HepG2 (cell line): ENCODE data around the gene SNAI3. TPM values are rescaled to one million over a fixed set of nuclear protein-coding genes. Genes with fewer than 3 reads are reported as not detected.
A peak's percentile ranks its signal among the peaks of the same experiment; 100 is the strongest.

Experiments used
- CEBPB ChIP-seq: IDR thresholded peaks from 2 replicates; pipeline ENCODE4 v1.6.1; 2011; ENCODE audit warnings: low read depth, low read length, improper control_type of control experiment, borderline replicate concordance
- GABPA ChIP-seq, 2 experiments: IDR thresholded peaks; 2 replicates each; pipeline ENCODE4 v1.6.1; 2011 to 2016; ENCODE audit warnings: low read depth in 2 of 2, low read length in 1 of 2, missing biosample characterization in 1 of 2, missing genetic modification characterization in 1 of 2
- HOXA3 ChIP-seq: sonication (generic); formaldehyde crosslinking; IDR thresholded peaks from 2 replicates; pipeline ENCODE4 v1.5.0; 2020; ENCODE audit warnings: missing genetic modification reagents
- KLF13 ChIP-seq: sonication (generic); formaldehyde crosslinking; IDR thresholded peaks from 2 replicates; pipeline ENCODE4 v1.4.0; 2020; ENCODE audit warnings: mild to moderate bottlenecking, missing genetic modification reagents
- MYC ChIP-seq: sonication (generic); formaldehyde crosslinking; IDR thresholded peaks from 2 replicates; pipeline ENCODE4 v1.9.0; 2021; ENCODE audit warnings: missing genetic modification reagents, borderline replicate concordance
- NCOA2 ChIP-seq: sonication (generic); formaldehyde crosslinking; IDR thresholded peaks from 2 replicates; pipeline ENCODE4 v1.8.0; 2022; ENCODE audit warnings: inconsistent platforms
- PPARG ChIP-seq: conservative IDR thresholded peaks from 2 replicates; pipeline ENCODE4 v1.6.1; 2016; ENCODE audit warnings: missing biosample characterization, missing genetic modification reagents
- RBFOX2 ChIP-seq: fragments of 200-400 bp; formaldehyde crosslinking; IDR thresholded peaks from 2 replicates; pipeline ENCODE4 v1.6.1; 2017; ENCODE audit warnings: low read depth, mild to moderate bottlenecking, low read length
- RFX5 ChIP-seq: IDR thresholded peaks from 2 replicates; pipeline ENCODE4 v1.6.1; 2011; ENCODE audit warnings: low read depth, low read length, improper control_type of control experiment
- STAG1 ChIP-seq: sonication (generic); formaldehyde crosslinking; IDR thresholded peaks from 2 replicates; pipeline ENCODE4 v1.4.0; 2020; ENCODE audit warnings: missing genetic modification reagents
- ZBTB3 ChIP-seq: sonication (generic); formaldehyde crosslinking; IDR thresholded peaks from 2 replicates; pipeline ENCODE4 v1.4.0; 2020; ENCODE audit warnings: low read depth, mild to moderate bottlenecking, moderate library complexity, missing genetic modification reagents, borderline replicate concordance
- ZKSCAN5 ChIP-seq: sonication (generic); formaldehyde crosslinking; IDR thresholded peaks from 2 replicates; pipeline ENCODE4 v1.5.1; 2020; ENCODE audit warnings: mild to moderate bottlenecking, missing genetic modification reagents
- ZMAT3 ChIP-seq: sonication (generic); formaldehyde crosslinking; conservative IDR thresholded peaks from 2 replicates; pipeline ENCODE4 v1.7.0; 2021; ENCODE audit warnings: missing genetic modification reagents
- ZNF207 ChIP-seq: fragments of 450-650 bp; IDR thresholded peaks from 2 replicates; pipeline ENCODE4 v1.6.1; 2016; ENCODE audit warnings: antibody characterized with exemption, borderline replicate concordance
- ZNF703 ChIP-seq: sonication (generic); formaldehyde crosslinking; IDR thresholded peaks from 2 replicates; pipeline ENCODE4 v1.5.1; 2020; ENCODE audit warnings: missing genetic modification reagents, mild to moderate bottlenecking, moderate library complexity, borderline replicate concordance
- ZNF724P ChIP-seq: sonication (generic); formaldehyde crosslinking; IDR thresholded peaks from 2 replicates; pipeline ENCODE4 v1.8.0; 2022; ENCODE audit warnings: missing genetic modification reagents, borderline replicate concordance
- polyA plus RNA-seq, 8 experiments: library from polyadenylated mRNA; depleted of rRNA in 3 of 8; stranded (reverse) in 7 of 8; unstranded in 1 of 8; fragments of >200 nt; fragmentation: Illumina TruSeq in 4 of 8; extraction: Trizol in 4 of 8; gene quantifications; 2 replicates each; pipeline versions ENCODE4 v1.2.1 to v1.2.3, GENCODE V29; 2011 to 2016; ENCODE audit warnings: low read depth in 4 of 8, missing spikeins in 1 of 8, mixed read lengths in 1 of 8; ENCODE audit not compliant: insufficient read depth in 1 of 8
- total RNA-seq, 5 experiments: library from RNA; depleted of rRNA; stranded (reverse); fragments of >200 nt; fragmentation: Illumina TruSeq; extraction: Trizol; gene quantifications; 2 replicates each; pipeline ENCODE4 v1.2.3, GENCODE V29; 2016; ENCODE audit warnings: low read depth in 1 of 5
- TF ChIP-seq, protein P1 (sequence below): sonication (generic); formaldehyde crosslinking; IDR thresholded peaks from 2 replicates; pipeline ENCODE4 v1.5.0; 2020; ENCODE audit warnings: mild to moderate bottlenecking, missing genetic modification reagents
- TF ChIP-seq, protein P2 (sequence below): sonication (generic); formaldehyde crosslinking; IDR thresholded peaks from 2 replicates; pipeline ENCODE4 v1.4.0; 2020; ENCODE audit warnings: missing genetic modification reagents, mild to moderate bottlenecking, borderline replicate concordance
- TF ChIP-seq, protein P3 (sequence below): sonication (generic); formaldehyde crosslinking; IDR thresholded peaks from 2 replicates; pipeline ENCODE4 v1.8.0; 2022; ENCODE audit warnings: missing genetic modification reagents, mild to moderate bottlenecking, moderate library complexity, borderline replicate concordance
- TF ChIP-seq, protein P4 (sequence below): sonication (generic); formaldehyde crosslinking; IDR thresholded peaks from 2 replicates; pipeline ENCODE4 v1.5.0; 2020; ENCODE audit warnings: missing genetic modification reagents

SNAI3 gene
- total and polyA plus RNA-seq, 2 of the 13 experiments (the other 11 are each of a cell fraction or from before 2014, with no cell fraction given), result 0.09 to 0.18 TPM

DNA sequence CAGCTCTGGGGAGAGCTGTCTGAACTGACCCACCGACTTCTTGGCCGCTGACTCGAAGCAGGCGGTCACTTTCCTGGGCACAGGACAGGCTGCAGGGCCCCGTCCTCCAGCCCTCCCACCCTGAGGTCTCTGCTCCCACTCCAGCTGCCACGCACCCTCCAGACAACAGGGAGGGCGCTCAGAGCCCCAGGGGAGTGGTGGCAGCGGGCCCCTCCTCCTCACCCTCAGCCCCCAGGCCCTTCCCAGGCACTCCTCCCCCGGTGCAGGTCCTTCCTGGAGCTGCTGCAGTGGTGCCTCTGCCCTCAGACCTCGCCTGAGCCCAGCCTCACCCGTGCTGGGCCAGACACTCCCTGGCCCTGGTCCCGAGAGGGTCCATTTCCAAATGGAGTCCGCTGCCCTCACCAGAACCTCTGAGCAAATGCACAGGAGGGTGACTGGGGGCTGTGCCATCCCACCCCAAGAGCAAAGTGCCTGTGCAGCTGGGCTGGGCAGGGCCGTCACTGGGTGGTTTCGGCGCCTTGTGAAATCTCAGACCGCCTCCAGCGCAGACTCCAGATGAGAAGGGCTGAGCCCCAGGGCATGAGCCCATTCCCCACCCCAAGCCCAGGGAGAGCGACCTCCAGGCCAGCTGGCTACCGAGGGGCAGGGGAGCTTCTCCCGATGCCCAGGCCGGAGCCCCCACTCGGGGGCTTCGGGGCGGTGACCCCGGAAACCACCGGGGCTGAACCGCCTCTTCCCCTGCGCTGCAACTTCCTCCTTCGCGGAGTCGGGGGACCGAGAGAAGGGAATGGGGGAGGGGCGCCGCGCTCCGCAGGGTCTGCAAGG is 36.2 kb downstream of the SNAI3 start (continued):
- peak; percentile 36 for TF ChIP-seq HOXA3 (CRISPR knock-in tag)
- TF ChIP-seq CEBPB, result peak; percentile 45; the same call in 1 of the 2 replicates
- TF ChIP-seq ZMAT3, result no peak
- TF ChIP-seq PPARG, result no peak
- no peak; the same call in 1 of the 2 replicates for TF ChIP-seq MYC (CRISPR knock-in tag)
- no peak for TF ChIP-seq GABPA (IDR thresholded peaks at IDR 0.05; ENCODE audit: low read depth, low read length)
- TF ChIP-seq GABPA (CRISPR knock-in tag; IDR thresholded peaks at IDR 0.05; ENCODE audit: low read depth), result peak; percentile 65
- no peak for TF ChIP-seq ZKSCAN5 (CRISPR knock-in tag)
- TF ChIP-seq ZNF207, result no peak
- TF ChIP-seq KLF13, result no peak
- TF ChIP-seq ZBTB3 (CRISPR knock-in tag), result peak; percentile 78; the same call in 1 of the 2 replicates
- peak; percentile 14; the same call in 1 of the 2 replicates for TF ChIP-seq ZNF703 (CRISPR knock-in tag)
- TF ChIP-seq, protein P1, sequence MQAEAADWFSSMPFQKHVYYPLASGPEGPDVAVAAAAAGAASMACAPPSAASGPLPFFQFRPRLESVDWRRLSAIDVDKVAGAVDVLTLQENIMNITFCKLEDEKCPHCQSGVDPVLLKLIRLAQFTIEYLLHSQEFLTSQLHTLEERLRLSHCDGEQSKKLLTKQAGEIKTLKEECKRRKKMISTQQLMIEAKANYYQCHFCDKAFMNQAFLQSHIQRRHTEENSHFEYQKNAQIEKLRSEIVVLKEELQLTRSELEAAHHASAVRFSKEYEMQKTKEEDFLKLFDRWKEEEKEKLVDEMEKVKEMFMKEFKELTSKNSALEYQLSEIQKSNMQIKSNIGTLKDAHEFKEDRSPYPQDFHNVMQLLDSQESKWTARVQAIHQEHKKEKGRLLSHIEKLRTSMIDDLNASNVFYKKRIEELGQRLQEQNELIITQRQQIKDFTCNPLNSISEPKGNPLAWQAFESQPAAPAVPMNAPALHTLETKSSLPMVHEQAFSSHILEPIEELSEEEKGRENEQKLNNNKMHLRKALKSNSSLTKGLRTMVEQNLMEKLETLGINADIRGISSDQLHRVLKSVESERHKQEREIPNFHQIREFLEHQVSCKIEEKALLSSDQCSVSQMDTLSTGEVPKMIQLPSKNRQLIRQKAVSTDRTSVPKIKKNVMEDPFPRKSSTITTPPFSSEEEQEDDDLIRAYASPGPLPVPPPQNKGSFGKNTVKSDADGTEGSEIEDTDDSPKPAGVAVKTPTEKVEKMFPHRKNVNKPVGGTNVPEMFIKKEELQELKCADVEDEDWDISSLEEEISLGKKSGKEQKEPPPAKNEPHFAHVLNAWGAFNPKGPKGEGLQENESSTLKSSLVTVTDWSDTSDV (CRISPR knock-in tag), result 0 out of 2 replicates have a peak, but pooled peaks have one; percentile 81
- TF ChIP-seq, protein P2, sequence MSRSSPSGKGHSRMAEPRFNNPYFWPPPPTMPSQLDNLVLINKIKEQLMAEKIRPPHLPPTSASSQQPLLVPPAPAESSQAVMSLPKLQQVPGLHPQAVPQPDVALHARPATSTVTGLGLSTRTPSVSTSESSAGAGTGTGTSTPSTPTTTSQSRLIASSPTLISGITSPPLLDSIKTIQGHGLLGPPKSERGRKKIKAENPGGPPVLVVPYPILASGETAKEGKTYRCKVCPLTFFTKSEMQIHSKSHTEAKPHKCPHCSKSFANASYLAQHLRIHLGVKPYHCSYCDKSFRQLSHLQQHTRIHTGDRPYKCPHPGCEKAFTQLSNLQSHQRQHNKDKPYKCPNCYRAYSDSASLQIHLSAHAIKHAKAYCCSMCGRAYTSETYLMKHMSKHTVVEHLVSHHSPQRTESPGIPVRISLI (CRISPR knock-in tag), result no peak
- no peak for TF ChIP-seq RFX5
- TF ChIP-seq, protein P3, sequence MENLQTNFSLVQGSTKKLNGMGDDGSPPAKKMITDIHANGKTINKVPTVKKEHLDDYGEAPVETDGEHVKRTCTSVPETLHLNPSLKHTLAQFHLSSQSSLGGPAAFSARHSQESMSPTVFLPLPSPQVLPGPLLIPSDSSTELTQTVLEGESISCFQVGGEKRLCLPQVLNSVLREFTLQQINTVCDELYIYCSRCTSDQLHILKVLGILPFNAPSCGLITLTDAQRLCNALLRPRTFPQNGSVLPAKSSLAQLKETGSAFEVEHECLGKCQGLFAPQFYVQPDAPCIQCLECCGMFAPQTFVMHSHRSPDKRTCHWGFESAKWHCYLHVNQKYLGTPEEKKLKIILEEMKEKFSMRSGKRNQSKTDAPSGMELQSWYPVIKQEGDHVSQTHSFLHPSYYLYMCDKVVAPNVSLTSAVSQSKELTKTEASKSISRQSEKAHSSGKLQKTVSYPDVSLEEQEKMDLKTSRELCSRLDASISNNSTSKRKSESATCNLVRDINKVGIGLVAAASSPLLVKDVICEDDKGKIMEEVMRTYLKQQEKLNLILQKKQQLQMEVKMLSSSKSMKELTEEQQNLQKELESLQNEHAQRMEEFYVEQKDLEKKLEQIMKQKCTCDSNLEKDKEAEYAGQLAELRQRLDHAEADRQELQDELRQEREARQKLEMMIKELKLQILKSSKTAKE (CRISPR knock-in tag), result peak; percentile 21; the same call in 1 of the 2 replicates
- TF ChIP-seq NCOA2 (CRISPR knock-in tag), result no peak
- 0 out of 2 replicates have a peak, but pooled peaks have one; percentile 6 for TF ChIP-seq STAG1
- TF ChIP-seq ZNF724P, result peak; percentile 5; the same call in 1 of the 2 replicates
- TF ChIP-seq, protein P4, sequence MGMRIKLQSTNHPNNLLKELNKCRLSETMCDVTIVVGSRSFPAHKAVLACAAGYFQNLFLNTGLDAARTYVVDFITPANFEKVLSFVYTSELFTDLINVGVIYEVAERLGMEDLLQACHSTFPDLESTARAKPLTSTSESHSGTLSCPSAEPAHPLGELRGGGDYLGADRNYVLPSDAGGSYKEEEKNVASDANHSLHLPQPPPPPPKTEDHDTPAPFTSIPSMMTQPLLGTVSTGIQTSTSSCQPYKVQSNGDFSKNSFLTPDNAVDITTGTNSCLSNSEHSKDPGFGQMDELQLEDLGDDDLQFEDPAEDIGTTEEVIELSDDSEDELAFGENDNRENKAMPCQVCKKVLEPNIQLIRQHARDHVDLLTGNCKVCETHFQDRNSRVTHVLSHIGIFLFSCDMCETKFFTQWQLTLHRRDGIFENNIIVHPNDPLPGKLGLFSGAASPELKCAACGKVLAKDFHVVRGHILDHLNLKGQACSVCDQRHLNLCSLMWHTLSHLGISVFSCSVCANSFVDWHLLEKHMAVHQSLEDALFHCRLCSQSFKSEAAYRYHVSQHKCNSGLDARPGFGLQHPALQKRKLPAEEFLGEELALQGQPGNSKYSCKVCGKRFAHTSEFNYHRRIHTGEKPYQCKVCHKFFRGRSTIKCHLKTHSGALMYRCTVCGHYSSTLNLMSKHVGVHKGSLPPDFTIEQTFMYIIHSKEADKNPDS (CRISPR knock-in tag), result no peak
- TF ChIP-seq RBFOX2, result peak; percentile 40; the same call in 1 of the 2 replicates
